CD8-positive, alpha-beta memory T cell (primary cell): ENCODE data around the gene CCDC60. TPM values are rescaled to one million over a fixed set of nuclear protein-coding genes. Genes with fewer than 3 reads are reported as not detected.

Source experiments
- CTCF ChIA-PET: fragments of 350-600 bp; sonication (Branson Sonifier 250); formaldehyde crosslinking; loops from one replicate; lab custom pipeline; 2021; ENCODE audit warnings: antibody characterized with exemption; lab: Charles Lee
- POLR2A ChIA-PET: fragments of 350-600 bp; sonication (Branson Sonifier 250); formaldehyde crosslinking; loops from one replicate; lab custom pipeline; 2021; ENCODE audit warnings: antibody characterized with exemption; lab: Charles Lee
- DNase-seq, 5 donors: peaks; one replicate each; pipeline versions ENCODE4 v3.0.0 to v3.0.0-alpha.2; 2020 to 2022; ENCODE audit warnings: mixed read lengths in 1 of 5
- H3K27ac ChIP-seq: one replicate; pipeline ENCODE4 v1.7.0; 2013; ENCODE audit warnings: low read depth, mild to moderate bottlenecking, low read length, moderate library complexity
- H3K27me3 ChIP-seq: 2 replicates; pipeline ENCODE4 v1.7.0; 2013; ENCODE audit warnings: low read length, mild to moderate bottlenecking; ENCODE audit not compliant: insufficient read depth, poor library complexity, severe bottlenecking
- H3K36me3 ChIP-seq: 2 replicates; pipeline ENCODE4 v1.7.0; 2013; ENCODE audit warnings: mild to moderate bottlenecking, low read length, moderate library complexity; ENCODE audit not compliant: insufficient read depth
- H3K4me1 ChIP-seq: 2 replicates; pipeline ENCODE4 v1.7.0; 2013; ENCODE audit warnings: mild to moderate bottlenecking, low read length, moderate library complexity; ENCODE audit not compliant: insufficient read depth
- H3K4me3 ChIP-seq: 2 replicates; pipeline ENCODE4 v1.7.0; 2013; ENCODE audit warnings: mild to moderate bottlenecking, low read length
- H3K9me3 ChIP-seq: 2 replicates; pipeline ENCODE4 v1.7.0; 2013; ENCODE audit warnings: mild to moderate bottlenecking, low read length
- H3K27ac Mint-ChIP-seq, 8 donors: one replicate each; pipeline ENCODE4 v1.8.0; 2020 to 2021; ENCODE audit warnings: mixed read lengths in 8 of 8, mild to moderate bottlenecking in 6 of 8, inconsistent platforms in 3 of 8, moderate library complexity in 3 of 8
- H3K27me3 Mint-ChIP-seq, 2 donors: one replicate each; pipeline ENCODE4 v1.8.0; 2020 to 2021; ENCODE audit warnings: mixed read lengths in 2 of 2, mild to moderate bottlenecking in 1 of 2, moderate library complexity in 1 of 2
- H3K36me3 Mint-ChIP-seq, 3 donors: one replicate each; pipeline ENCODE4 v1.8.0; 2020 to 2021; ENCODE audit warnings: mixed read lengths in 3 of 3, inconsistent platforms in 1 of 3, mild to moderate bottlenecking in 1 of 3
- H3K4me1 Mint-ChIP-seq, 3 donors: one replicate each; pipeline ENCODE4 v1.8.0; 2020 to 2021; ENCODE audit warnings: mixed read lengths in 3 of 3, inconsistent platforms in 1 of 3, mild to moderate bottlenecking in 1 of 3
- H3K4me3 Mint-ChIP-seq, 7 donors: one replicate each; pipeline ENCODE4 v1.8.0; 2020 to 2021; ENCODE audit warnings: mixed read lengths in 7 of 7, mild to moderate bottlenecking in 6 of 7, moderate library complexity in 4 of 7, inconsistent platforms in 2 of 7
- H3K9me3 Mint-ChIP-seq, 5 donors: one replicate each; pipeline ENCODE4 v1.8.0; 2020 to 2022; ENCODE audit warnings: mixed read lengths in 5 of 5, mild to moderate bottlenecking in 3 of 5, moderate library complexity in 2 of 5, inconsistent platforms in 1 of 5
- polyA plus RNA-seq: library from polyadenylated mRNA; unstranded; fragments of 300-500 nt; fragmentation: Illumina TruSeq; gene quantifications from one replicate; pipeline ENCODE4 v1.2.3, GENCODE V29; 2021
- total RNA-seq, 2 experiments: library from RNA; stranded (reverse); gene quantifications; one replicate each; pipeline ENCODE4 v1.2.3, GENCODE V29; 2021

Gene CCDC60
- total and polyA plus RNA-seq, 3 experiments from 2014 or later: not detected

DNA sequence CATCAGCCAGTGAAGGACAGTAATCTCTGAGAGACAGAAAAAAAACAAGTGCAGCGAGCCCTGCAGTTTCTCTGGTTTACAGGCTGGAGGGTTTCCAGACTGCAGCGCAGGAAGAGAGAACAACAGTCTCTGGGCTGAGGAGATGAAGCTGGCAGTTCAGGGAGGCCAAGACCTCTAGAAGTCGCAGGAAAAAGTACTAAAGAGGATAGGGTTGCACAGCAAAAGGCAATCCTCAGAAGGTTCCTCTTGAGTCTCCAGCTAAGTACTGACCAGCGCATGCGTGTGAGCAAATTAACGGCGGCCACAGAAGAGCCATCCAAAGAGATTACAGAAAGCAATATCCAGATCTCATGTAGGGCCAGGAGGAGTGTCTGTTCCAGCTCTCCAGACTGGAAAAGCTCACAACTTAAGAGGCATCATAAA lies 12.2 kb upstream of the CCDC60 start:
- CTCF ChIA-PET: no interaction called here
- peaks cover 0 to 6% of the 10 kb centered on the region in 2 donors for H3K27me3 Mint-ChIP-seq

DNA sequence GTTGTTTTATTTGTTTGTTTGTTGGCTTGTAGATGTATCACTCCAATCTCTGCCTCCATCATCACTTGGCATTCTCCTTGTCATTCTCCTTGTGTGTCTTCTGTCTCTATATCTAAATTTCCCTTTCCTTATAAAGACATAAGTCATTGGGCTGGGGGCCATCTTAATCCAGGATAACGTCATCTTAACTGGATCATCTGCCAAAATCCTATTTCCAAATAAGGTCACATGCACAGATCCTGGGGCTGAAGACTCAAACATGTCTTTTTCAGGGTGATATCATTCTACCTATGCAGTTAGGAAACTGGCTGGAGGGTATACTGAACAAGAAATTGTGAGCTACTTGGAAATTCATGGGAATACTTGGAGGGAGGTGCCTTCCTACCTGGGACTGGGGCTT lies 8.7 kb upstream of the CCDC60 start:
- H3K27ac Mint-ChIP-seq: no peak overlapping the region

More for the DNA sequence above, 12.2 kb upstream of the CCDC60 start:
- no peak overlapping the region for H3K4me3 ChIP-seq
- H3K4me1 ChIP-seq: no peaks in the 10 kb centered on the region
- H3K27ac ChIP-seq: no peak overlapping the region
- H3K4me1 Mint-ChIP-seq: no peaks in the 10 kb centered on the region
- no peaks in the 10 kb centered on the region for H3K9me3 ChIP-seq
- H3K36me3 Mint-ChIP-seq: no peaks in the 10 kb centered on the region
- no peak overlapping the region for H3K4me3 Mint-ChIP-seq
- DNase-seq: no peak
- H3K9me3 Mint-ChIP-seq: peaks cover 0 to 9% (median 0%) of the 10 kb centered on the region in 5 donors
- H3K27me3 ChIP-seq: no peaks in the 10 kb centered on the region
- POLR2A ChIA-PET: no interaction called here
- H3K36me3 ChIP-seq: no peaks in the 10 kb centered on the region
- H3K27ac Mint-ChIP-seq: no peak overlapping the region

DNA sequence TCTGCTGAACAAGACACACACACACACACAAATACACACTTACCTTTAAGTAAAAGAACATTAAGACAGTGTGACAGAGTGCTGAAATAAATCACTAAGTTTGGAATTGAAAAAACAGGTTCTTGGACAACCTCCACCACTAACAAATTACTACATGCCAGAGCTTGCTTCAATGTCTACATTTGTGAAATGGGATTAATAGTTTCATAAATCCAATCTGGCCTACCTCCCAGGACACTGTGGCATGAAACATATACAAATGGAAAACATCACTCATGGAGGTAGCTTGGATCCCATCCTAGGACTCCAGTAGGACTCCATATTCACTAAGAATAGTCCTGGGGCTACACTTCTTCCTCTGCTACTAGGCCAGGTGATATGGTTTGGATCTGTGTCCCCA lies 8.2 kb upstream of the CCDC60 start:
- no peak overlapping the region for H3K4me3 Mint-ChIP-seq
- ChIA-PET CTCF (no interaction called here), POLR2A (no interaction called here)
- no peak overlapping the region for H3K27ac Mint-ChIP-seq
- no peaks in the 10 kb centered on the region for H3K36me3 Mint-ChIP-seq
- H3K27me3 ChIP-seq: no peaks in the 10 kb centered on the region
- H3K27me3 Mint-ChIP-seq: peaks cover 2 to 6% of the 10 kb centered on the region in 2 donors
- H3K36me3 ChIP-seq: no peaks in the 10 kb centered on the region
- no peak for DNase-seq
- no peaks in the 10 kb centered on the region for H3K4me1 ChIP-seq
- H3K9me3 Mint-ChIP-seq: peaks cover 0 to 9% (median 0%) of the 10 kb centered on the region in 5 donors
- no peak overlapping the region for H3K27ac ChIP-seq
- no peaks in the 10 kb centered on the region for H3K4me1 Mint-ChIP-seq
- H3K9me3 ChIP-seq: no peaks in the 10 kb centered on the region
- no peak overlapping the region for H3K4me3 ChIP-seq

More for the DNA sequence above, 8.7 kb upstream of the CCDC60 start:
- H3K4me1 Mint-ChIP-seq: no peaks in the 10 kb centered on the region
- ChIA-PET CTCF (no interaction called here), POLR2A (no interaction called here)
- no peaks in the 10 kb centered on the region for H3K4me1 ChIP-seq
- no peaks in the 10 kb centered on the region for H3K9me3 ChIP-seq
- peaks cover 2 to 6% of the 10 kb centered on the region in 2 donors for H3K27me3 Mint-ChIP-seq
- H3K4me3 Mint-ChIP-seq: no peak overlapping the region
- no peaks in the 10 kb centered on the region for H3K36me3 Mint-ChIP-seq
- no peak overlapping the region for H3K4me3 ChIP-seq
- peaks cover 0 to 9% (median 0%) of the 10 kb centered on the region in 5 donors for H3K9me3 Mint-ChIP-seq
- no peaks in the 10 kb centered on the region for H3K27me3 ChIP-seq
- H3K27ac ChIP-seq: no peak overlapping the region
- no peaks in the 10 kb centered on the region for H3K36me3 ChIP-seq
- no peak for DNase-seq

DNA sequence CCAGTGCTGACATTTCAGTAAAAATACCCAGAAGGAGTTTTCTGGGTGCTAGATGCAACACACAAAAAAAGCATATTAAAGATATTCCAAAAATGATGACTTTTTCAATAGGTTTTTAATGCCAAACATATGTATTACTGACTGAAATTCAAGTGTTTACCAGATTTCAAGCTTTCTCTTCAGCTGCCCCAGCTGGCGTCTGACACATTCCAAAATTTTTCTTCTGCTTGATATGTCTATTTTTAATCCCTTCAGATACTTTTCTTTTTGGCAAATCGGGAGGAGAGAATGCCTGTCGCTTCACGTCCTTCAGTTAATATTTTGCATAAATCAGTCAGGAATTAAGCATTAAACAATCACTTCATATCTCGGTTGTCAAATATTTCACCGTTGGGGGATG lies 7.1 kb upstream of the CCDC60 start:
- no peaks in the 10 kb centered on the region for H3K4me1 ChIP-seq
- no peaks in the 10 kb centered on the region for H3K36me3 ChIP-seq
- CTCF ChIA-PET: no interaction called here
- no peak overlapping the region for H3K4me3 ChIP-seq
- no peaks in the 10 kb centered on the region for H3K36me3 Mint-ChIP-seq
- DNase-seq: no peak
- no peaks in the 10 kb centered on the region for H3K27me3 ChIP-seq
- no peak overlapping the region for H3K27ac ChIP-seq
- H3K27me3 Mint-ChIP-seq: peaks cover 2 to 7% of the 10 kb centered on the region in 2 donors
- no peak overlapping the region for H3K27ac Mint-ChIP-seq
- no peaks in the 10 kb centered on the region for H3K9me3 ChIP-seq
- no peaks in the 10 kb centered on the region for H3K4me1 Mint-ChIP-seq
- peaks cover 0 to 9% (median 0%) of the 10 kb centered on the region in 5 donors for H3K9me3 Mint-ChIP-seq
- POLR2A ChIA-PET: no interaction called here
- H3K4me3 Mint-ChIP-seq: no peak overlapping the region

DNA sequence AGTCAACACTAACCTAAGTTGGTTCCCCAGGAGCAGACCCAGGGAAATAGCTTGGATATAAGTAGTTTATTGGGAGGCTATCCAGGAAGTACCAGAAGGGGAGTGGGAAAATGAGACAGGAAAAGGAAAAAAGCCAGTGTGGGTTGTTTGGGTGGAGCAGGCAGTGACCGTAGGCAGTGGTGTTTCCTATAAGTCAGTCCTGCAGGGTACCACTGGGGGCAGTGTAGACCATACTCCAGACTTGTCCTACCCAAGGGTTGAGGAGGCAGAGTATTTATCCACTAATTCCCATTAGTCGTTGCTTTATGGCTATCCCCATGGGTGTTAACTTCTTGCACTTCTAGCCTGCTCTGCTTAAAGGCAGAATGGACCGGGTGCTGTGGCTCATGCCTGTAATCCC lies 6.4 kb upstream of the CCDC60 start:
- DNase-seq: no peak
- H3K4me1 ChIP-seq: no peaks in the 10 kb centered on the region
- ChIA-PET POLR2A (no interaction called here), CTCF (no interaction called here)
- H3K27me3 ChIP-seq: no peaks in the 10 kb centered on the region
- H3K9me3 ChIP-seq: no peaks in the 10 kb centered on the region
- no peak overlapping the region for H3K4me3 Mint-ChIP-seq
- H3K36me3 ChIP-seq: no peaks in the 10 kb centered on the region
- peaks cover 2 to 9% of the 10 kb centered on the region in 2 donors for H3K27me3 Mint-ChIP-seq
- H3K27ac Mint-ChIP-seq: no peak overlapping the region
- no peaks in the 10 kb centered on the region for H3K36me3 Mint-ChIP-seq
- no peak overlapping the region for H3K4me3 ChIP-seq
- H3K9me3 Mint-ChIP-seq: peaks cover 0 to 3% (median 0%) of the 10 kb centered on the region in 5 donors
- no peaks in the 10 kb centered on the region for H3K4me1 Mint-ChIP-seq
- H3K27ac ChIP-seq: no peak overlapping the region

DNA sequence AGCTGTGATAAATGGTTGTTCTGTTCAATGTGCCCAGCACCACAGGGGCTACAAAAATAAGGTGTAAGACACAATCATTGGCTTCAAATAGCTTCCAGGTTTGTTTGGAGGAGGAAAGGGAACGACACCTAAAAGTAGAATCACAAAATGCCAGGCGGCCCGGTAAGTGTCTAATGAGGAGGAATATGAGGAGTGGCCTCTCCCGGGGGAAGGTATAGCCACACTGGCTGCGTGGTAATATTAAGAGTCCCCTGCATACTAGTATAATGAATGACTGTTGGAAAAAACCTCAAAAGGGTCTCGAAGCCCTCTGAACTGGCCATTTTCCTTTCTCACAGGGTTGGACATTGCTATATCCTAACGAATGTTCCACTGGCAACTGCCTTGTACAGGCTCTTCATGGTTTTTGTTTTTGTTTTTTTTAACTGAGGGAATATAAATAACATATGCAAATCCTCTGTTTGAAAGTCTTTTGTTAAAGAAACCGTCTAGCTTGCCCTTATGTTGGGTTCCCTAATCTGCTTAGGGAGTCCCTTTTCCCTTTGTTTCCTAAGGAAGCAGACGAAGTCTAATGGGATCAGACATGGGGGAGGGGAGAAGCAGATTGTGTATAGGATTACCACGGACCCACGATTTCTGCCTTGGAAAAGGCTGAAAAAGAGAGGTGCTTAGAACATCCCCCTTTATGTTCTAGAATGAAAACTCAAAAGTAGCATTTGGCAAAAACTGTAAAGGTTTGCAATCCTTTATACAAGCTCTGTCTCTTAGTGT lies 4.2 kb downstream of the CCDC60 start:
- no peak overlapping the region for H3K4me3 Mint-ChIP-seq
- ChIA-PET POLR2A (no interaction called here), CTCF (no interaction called here)

DNA sequence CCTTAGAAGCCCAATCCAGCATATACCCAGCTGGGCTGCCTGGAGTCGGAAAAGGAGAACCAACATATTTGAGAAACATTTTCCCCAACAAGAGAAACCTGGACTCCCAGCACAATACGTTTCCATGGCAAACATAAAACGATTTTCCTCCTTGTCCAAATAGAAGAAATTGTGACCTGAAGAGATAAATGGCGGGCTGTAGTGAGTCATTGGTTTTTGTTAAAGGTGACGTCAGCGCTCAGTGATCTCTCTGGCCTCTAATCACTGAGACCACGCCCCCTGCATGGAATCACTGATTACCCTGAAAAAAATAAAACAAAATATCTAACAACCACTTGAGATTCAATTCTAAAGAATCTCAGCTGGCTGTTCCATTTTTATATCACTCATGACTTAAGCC lies 6.0 kb downstream of the CCDC60 start:
- H3K4me3 ChIP-seq: no peak overlapping the region
- H3K4me3 Mint-ChIP-seq: no peak overlapping the region
- no peaks in the 10 kb centered on the region for H3K36me3 ChIP-seq
- H3K27ac Mint-ChIP-seq: no peak overlapping the region
- no peak for DNase-seq
- no peak overlapping the region for H3K27ac ChIP-seq
- H3K4me1 ChIP-seq: no peaks in the 10 kb centered on the region
- H3K4me1 Mint-ChIP-seq: no peaks in the 10 kb centered on the region
- peaks cover 0 to 4% (median 0%) of the 10 kb centered on the region in 5 donors for H3K9me3 Mint-ChIP-seq
- POLR2A ChIA-PET: no interaction called here
- H3K9me3 ChIP-seq: no peaks in the 10 kb centered on the region
- CTCF ChIA-PET: no interaction called here
- H3K27me3 ChIP-seq: no peaks in the 10 kb centered on the region
- peaks cover 4% of the 10 kb centered on the region in 2 donors for H3K27me3 Mint-ChIP-seq
- no peaks in the 10 kb centered on the region for H3K36me3 Mint-ChIP-seq

More for the DNA sequence above, 4.2 kb downstream of the CCDC60 start:
- no peaks in the 10 kb centered on the region for H3K4me1 Mint-ChIP-seq
- H3K27ac ChIP-seq: no peak overlapping the region
- H3K9me3 Mint-ChIP-seq: peaks cover 0 to 4% (median 0%) of the 10 kb centered on the region in 5 donors
- H3K4me1 ChIP-seq: no peaks in the 10 kb centered on the region
- H3K27me3 Mint-ChIP-seq: peaks cover 7 to 9% of the 10 kb centered on the region in 2 donors
- no peaks in the 10 kb centered on the region for H3K36me3 ChIP-seq
- H3K36me3 Mint-ChIP-seq: no peaks in the 10 kb centered on the region
- no peak overlapping the region for H3K4me3 ChIP-seq
- H3K27me3 ChIP-seq: no peaks in the 10 kb centered on the region
- no peak for DNase-seq
- no peaks in the 10 kb centered on the region for H3K9me3 ChIP-seq
- no peak overlapping the region for H3K27ac Mint-ChIP-seq

DNA sequence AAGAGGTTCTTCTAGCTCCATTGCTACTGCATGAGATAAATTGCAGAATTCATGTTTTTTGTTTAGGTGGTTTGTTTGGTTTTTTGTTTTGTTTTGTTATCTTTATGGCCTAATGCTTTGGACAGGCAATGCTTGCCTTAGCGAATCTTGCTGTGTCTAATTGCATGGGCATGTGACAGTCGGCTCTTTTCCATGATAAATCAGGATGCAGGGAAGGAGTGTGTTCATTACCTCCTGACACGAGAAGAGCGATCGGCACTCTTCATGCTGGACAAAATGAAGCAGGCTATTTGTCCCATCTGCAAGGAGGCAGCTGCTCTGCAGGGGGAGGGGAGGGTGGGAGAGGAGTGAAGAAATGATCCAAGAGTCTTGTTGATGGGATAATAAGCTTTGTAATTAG lies 6.5 kb downstream of the CCDC60 start:
- no peaks in the 10 kb centered on the region for H3K36me3 ChIP-seq
- Mint-ChIP-seq H3K4me1 (no peaks in the 10 kb centered on the region), H3K27ac (no peak overlapping the region), H3K9me3 (peaks cover 0 to 4% (median 0%) of the 10 kb centered on the region in 5 donors), H3K27me3 (peaks cover 4% of the 10 kb centered on the region in 2 donors), H3K4me3 (no peak overlapping the region), H3K36me3 (no peaks in the 10 kb centered on the region)
- ChIA-PET POLR2A (no interaction called here), CTCF (no interaction called here)
- no peaks in the 10 kb centered on the region for H3K9me3 ChIP-seq
- no peaks in the 10 kb centered on the region for H3K27me3 ChIP-seq
- H3K27ac ChIP-seq: no peak overlapping the region
- H3K4me3 ChIP-seq: no peak overlapping the region
- no peak for DNase-seq
- H3K4me1 ChIP-seq: no peaks in the 10 kb centered on the region
